Prostate gland (tissue), 2 donors: ENCODE data around the gene ETNK1. TPM values are rescaled to one million over a fixed set of nuclear protein-coding genes. Genes with fewer than 3 reads are reported as not detected.

Experiments
- DNase-seq: peaks from one replicate; pipeline ENCODE4 v3.0.0-alpha.2; 2019; ENCODE audit warnings: low spot score
- H3K27ac ChIP-seq, 2 donors: fragments of 200-600 bp; sonication (generic); 2 replicates each; pipeline ENCODE4 v1.5.1; 2017 to 2019
- H3K27me3 ChIP-seq: fragments of 200-600 bp; sonication (generic); replicated peaks from 2 replicates; pipeline ENCODE4 v1.5.1; 2019; ENCODE audit not compliant: insufficient read depth
- H3K36me3 ChIP-seq, 2 donors: fragments of 200-600 bp; sonication (generic); 1 replicate in 1 of 2; 2 replicates in 1 of 2; pipeline versions ENCODE4 v1.5.1 to v1.8.1; 2017 to 2019
- H3K4me1 ChIP-seq: fragments of 200-600 bp; sonication (generic); replicated peaks from 2 replicates; pipeline ENCODE4 v1.5.1; 2019
- H3K4me3 ChIP-seq, 2 donors: fragments of 200-600 bp; sonication (generic); 2 replicates each; pipeline ENCODE4 v1.5.1; 2017 to 2019
- H3K9me3 ChIP-seq: fragments of 200-600 bp; sonication (generic); 2 replicates; pipeline ENCODE4 v1.5.1; 2017
- POLR2A ChIP-seq: fragments of 450-650 bp; IDR thresholded peaks from one replicate; pipeline ENCODE4 v1.6.1; 2016; ENCODE audit warnings: antibody characterized with exemption, mild to moderate bottlenecking
- POLR2AphosphoS5 ChIP-seq: sonication (generic); formaldehyde crosslinking; IDR thresholded peaks from one replicate; pipeline ENCODE4 v1.6.1; 2017; ENCODE audit warnings: antibody characterized with exemption
- WGBS: methylation state at CpG from one replicate; pipeline ENCODE4 v1.1.5; 2018; 5-methylcytosine and 5-hydroxymethylcytosine counted together
- intact Hi-C: fragments of 100-400 bp; cut with DNase I; formaldehyde crosslinking; loops from one replicate; pipeline ENCODE4 v1.14.2; 2022
- small RNA-seq, 2 donors: library from RNA; depleted of rRNA; stranded (forward); fragments of <200 nt; gene quantifications; one replicate each; pipeline ENCODE3, GENCODE V24; 2016
- total RNA-seq, 2 donors: library from RNA; depleted of rRNA; stranded (reverse); fragments of >200 nt; gene quantifications; one replicate each; pipeline ENCODE4 v1.1.0, GENCODE V29; 2016
- TF ChIP-seq, protein P1 (sequence below), 4 experiments: fragments of 200-600 bp in 2 of 4; fragments of 450-650 bp in 2 of 4; sonication (generic) in 2 of 4; IDR thresholded peaks; 1 replicate in 3 of 4; 2 replicates in 1 of 4; pipeline ENCODE4 v1.5.1; 2016 to 2019; ENCODE audit warnings: antibody characterized with exemption in 4 of 4, mild to moderate bottlenecking in 2 of 4, moderate library complexity in 2 of 4

Gene ETNK1
- total RNA-seq, 2 donors from 2014 or later = 48.0 to 64.2 TPM

DNA sequence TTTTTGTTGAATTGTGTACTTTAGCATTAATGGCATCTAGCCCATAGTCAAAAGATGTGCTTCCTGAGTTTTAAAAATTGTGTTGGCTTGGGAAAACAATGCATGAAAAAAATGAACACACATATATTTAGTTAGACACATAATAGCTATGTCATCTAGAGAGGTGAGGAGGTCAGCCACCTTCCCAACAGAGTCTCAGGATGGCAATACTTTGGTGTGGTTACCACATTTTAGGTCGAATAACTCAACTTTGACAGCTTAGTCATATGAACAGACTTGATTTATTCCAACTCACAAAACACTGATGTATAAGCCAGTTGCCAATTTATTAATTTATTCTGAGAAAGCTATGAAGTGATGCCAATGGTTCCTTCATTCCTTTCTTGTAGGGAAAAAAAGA, 114.0 kb downstream of the ETNK1 start:
- Histone ChIP-seq H3K36me3 (no peaks in the 10 kb centered on the region), H3K27ac (no peak overlapping the region), H3K27me3 (no peaks in the 10 kb centered on the region), H3K9me3 (no peaks in the 10 kb centered on the region), H3K4me1 (no peaks in the 10 kb centered on the region), H3K4me3 (no peak overlapping the region)
- WGBS = 85% methylated on average over 1 of the region's 1 CpG
- no peak for DNase-seq
- intact Hi-C loops = no loop called here
- no peak for TF ChIP-seq POLR2A
- TF ChIP-seq, protein P1, sequence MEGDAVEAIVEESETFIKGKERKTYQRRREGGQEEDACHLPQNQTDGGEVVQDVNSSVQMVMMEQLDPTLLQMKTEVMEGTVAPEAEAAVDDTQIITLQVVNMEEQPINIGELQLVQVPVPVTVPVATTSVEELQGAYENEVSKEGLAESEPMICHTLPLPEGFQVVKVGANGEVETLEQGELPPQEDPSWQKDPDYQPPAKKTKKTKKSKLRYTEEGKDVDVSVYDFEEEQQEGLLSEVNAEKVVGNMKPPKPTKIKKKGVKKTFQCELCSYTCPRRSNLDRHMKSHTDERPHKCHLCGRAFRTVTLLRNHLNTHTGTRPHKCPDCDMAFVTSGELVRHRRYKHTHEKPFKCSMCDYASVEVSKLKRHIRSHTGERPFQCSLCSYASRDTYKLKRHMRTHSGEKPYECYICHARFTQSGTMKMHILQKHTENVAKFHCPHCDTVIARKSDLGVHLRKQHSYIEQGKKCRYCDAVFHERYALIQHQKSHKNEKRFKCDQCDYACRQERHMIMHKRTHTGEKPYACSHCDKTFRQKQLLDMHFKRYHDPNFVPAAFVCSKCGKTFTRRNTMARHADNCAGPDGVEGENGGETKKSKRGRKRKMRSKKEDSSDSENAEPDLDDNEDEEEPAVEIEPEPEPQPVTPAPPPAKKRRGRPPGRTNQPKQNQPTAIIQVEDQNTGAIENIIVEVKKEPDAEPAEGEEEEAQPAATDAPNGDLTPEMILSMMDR (IDR thresholded peaks at IDR 0.05) = no peak
- no peak for TF ChIP-seq POLR2AphosphoS5

Small RNA genes lying within 50 kb of the gene (small RNA-seq; reads per million reads assigned to genes)
- 0 reads per million in 2 donors for gene RPS27P22

Other genes with a start within 250 kb of the ETNK1 start
- gene C2CD5, start 80.6 kb upstream of the ETNK1 start, total RNA-seq = 10 to 100 TPM; 26.6 to 37.6 TPM